Gastrocnemius medialis (tissue), 4 donors: ENCODE data around the gene ZNF620.
A peak's percentile ranks its signal among the peaks of the same experiment; 100 is the strongest.

Experiments used
- CTCF ChIP-seq, 5 experiments: fragments of 450-650 bp in 3 of 5; fragments of 200-600 bp in 2 of 5; sonication (generic) in 2 of 5; IDR thresholded peaks in 4 of 5; conservative IDR thresholded peaks in 1 of 5; 1 replicate in 4 of 5; 2 replicates in 1 of 5; pipeline ENCODE4 v1.5.1; 2016 to 2019; ENCODE audit warnings: antibody characterized with exemption in 5 of 5, mild to moderate bottlenecking in 3 of 5, moderate library complexity in 3 of 5
- POLR2A ChIP-seq, 2 donors: fragments of 450-650 bp; IDR thresholded peaks; one replicate each; pipeline ENCODE4 v1.6.1; 2017; ENCODE audit warnings: antibody characterized with exemption in 2 of 2, mild to moderate bottlenecking in 2 of 2, moderate library complexity in 2 of 2

- TF ChIP-seq CTCF (IDR thresholded peaks at IDR 0.05 in 4 of 5, conservative IDR thresholded peaks at IDR 0.05 in 1 of 5) (peak in 2 of 5 experiments; percentile 21 to 45), POLR2A (IDR thresholded peaks at IDR 0.05) (peak; percentile 32 to 48)
These were observed at the start of gene ZNF620 for GRCh38 chr3:40505599-40506462.
